Vagina (tissue), 2 donors: ENCODE results near the gene LRCH1. TPM values are rescaled to one million over a fixed set of nuclear protein-coding genes. Genes with fewer than 3 reads are reported as not detected.

Experiments
- DNase-seq, 2 donors: peaks; one replicate each; pipeline ENCODE4 v3.0.0-alpha.2; 2017; ENCODE audit errors: extremely low spot score in 2 of 2
- H3K27ac ChIP-seq: fragments of 200-600 bp; sonication (generic); one replicate; pipeline ENCODE4 v1.5.1; 2019
- H3K27me3 ChIP-seq: fragments of 200-600 bp; sonication (generic); one replicate; pipeline ENCODE4 v1.5.1; 2019
- H3K36me3 ChIP-seq, 2 donors: fragments of 200-600 bp; sonication (generic); one replicate each; pipeline ENCODE4 v1.5.1; 2017 to 2019
- H3K4me1 ChIP-seq: fragments of 200-600 bp; sonication (generic); one replicate; pipeline ENCODE4 v1.5.1; 2019
- H3K4me3 ChIP-seq, 2 donors: fragments of 200-600 bp; sonication (generic); 1 replicate in 1 of 2; 2 replicates in 1 of 2; pipeline ENCODE4 v1.5.1; 2016 to 2019
- H3K9me3 ChIP-seq: fragments of 200-600 bp; sonication (generic); one replicate; pipeline ENCODE4 v1.5.1; 2019
- POLR2A ChIP-seq, 2 donors: fragments of 450-650 bp; IDR thresholded peaks; one replicate each; pipeline ENCODE4 v1.6.1; 2017; ENCODE audit warnings: antibody characterized with exemption in 2 of 2, mild to moderate bottlenecking in 2 of 2, moderate library complexity in 2 of 2
- POLR2AphosphoS5 ChIP-seq, 2 donors: sonication (generic); formaldehyde crosslinking; IDR thresholded peaks; one replicate each; pipeline ENCODE4 v1.9.0; 2017; ENCODE audit warnings: antibody characterized with exemption in 2 of 2, mild to moderate bottlenecking in 2 of 2, low read depth in 1 of 2; ENCODE audit not compliant: insufficient read depth in 1 of 2
- intact Hi-C: fragments of 100-400 bp; cut with DNase I; formaldehyde crosslinking; loops from one replicate; pipeline ENCODE4 v1.15.1; 2023
- total RNA-seq: library from RNA; depleted of rRNA; stranded (reverse); fragments of >200 nt; gene quantifications from one replicate; pipeline ENCODE4 v1.2.3, GENCODE V29; 2016
- TF ChIP-seq, protein P1 (sequence below), 3 experiments: fragments of 450-650 bp in 2 of 3; fragments of 200-600 bp in 1 of 3; sonication (generic) in 1 of 3; IDR thresholded peaks; one replicate each; pipeline ENCODE4 v1.5.1; 2017 to 2019; ENCODE audit warnings: antibody characterized with exemption in 3 of 3, mild to moderate bottlenecking in 2 of 3, moderate library complexity in 2 of 3

Gene LRCH1
- total RNA-seq, 1 donor from 2014 or later, result 21.4 TPM

DNA sequence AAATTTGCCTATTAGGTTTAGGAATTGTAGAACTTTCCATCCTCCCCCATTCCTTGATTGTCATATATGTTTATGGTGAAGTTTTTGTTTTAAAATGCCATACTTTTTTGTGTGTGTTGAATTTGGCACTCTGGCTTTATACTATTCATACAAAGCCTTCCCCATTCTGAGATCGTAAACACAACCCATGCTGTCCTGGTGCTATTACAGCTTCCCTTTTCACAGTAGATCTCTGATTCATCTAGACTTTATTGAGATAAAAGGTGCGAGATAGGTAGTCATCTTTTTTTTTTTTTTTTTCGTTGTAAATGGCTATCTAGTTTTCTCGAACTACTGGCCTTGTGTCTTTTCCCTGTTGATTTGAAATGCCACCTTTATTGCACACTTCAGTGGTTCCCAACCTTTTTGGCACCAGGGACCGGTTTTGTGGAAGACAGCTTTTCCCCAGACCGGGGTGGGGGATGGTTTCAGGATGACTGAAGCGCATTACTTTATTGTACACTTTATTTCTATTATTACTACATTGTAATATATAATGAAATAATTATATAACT lies 94.6 kb downstream of the LRCH1 start:
- DNase-seq, result no peak
- H3K27ac ChIP-seq, result no peak overlapping the region
- H3K27me3 ChIP-seq, result no peaks in the 10 kb centered on the region
- no peak overlapping the region for H3K4me3 ChIP-seq
- TF ChIP-seq, protein P1, sequence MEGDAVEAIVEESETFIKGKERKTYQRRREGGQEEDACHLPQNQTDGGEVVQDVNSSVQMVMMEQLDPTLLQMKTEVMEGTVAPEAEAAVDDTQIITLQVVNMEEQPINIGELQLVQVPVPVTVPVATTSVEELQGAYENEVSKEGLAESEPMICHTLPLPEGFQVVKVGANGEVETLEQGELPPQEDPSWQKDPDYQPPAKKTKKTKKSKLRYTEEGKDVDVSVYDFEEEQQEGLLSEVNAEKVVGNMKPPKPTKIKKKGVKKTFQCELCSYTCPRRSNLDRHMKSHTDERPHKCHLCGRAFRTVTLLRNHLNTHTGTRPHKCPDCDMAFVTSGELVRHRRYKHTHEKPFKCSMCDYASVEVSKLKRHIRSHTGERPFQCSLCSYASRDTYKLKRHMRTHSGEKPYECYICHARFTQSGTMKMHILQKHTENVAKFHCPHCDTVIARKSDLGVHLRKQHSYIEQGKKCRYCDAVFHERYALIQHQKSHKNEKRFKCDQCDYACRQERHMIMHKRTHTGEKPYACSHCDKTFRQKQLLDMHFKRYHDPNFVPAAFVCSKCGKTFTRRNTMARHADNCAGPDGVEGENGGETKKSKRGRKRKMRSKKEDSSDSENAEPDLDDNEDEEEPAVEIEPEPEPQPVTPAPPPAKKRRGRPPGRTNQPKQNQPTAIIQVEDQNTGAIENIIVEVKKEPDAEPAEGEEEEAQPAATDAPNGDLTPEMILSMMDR (IDR thresholded peaks at IDR 0.05), result no peak
- TF ChIP-seq POLR2A (IDR thresholded peaks at IDR 0.05) (no peak), POLR2AphosphoS5 (IDR thresholded peaks at IDR 0.05; ENCODE audit: insufficient read depth in 1 of 2, low read depth in 1 of 2) (no peak)
- H3K36me3 ChIP-seq, result no peaks in the 10 kb centered on the region
- intact Hi-C loops, result no loop called here
- H3K4me1 ChIP-seq, result peaks cover 38% of the 10 kb centered on the region
- H3K9me3 ChIP-seq, result no peaks in the 10 kb centered on the region

DNA sequence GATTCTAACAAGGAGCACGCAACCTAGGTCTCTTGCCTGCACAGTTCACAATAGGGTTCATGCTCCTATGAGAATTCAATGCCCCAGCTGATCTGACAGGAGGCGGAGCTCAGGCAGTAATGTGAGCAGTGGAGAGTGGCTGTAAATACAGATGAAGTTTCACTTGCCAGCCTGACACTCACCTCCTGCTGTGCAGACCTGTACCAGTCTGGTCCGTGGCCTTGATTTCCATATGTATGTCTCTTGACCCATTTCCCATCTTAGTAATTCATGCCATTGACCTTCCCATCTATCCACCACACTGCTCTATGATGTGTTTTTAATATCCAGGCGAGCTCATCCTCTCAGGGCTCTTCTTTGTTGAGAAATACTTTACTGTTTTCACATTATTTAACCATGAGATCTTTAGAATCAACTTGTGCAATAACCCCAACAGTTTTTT lies 95.2 kb downstream of the LRCH1 start:
- no peak overlapping the region for H3K4me3 ChIP-seq
- no peaks in the 10 kb centered on the region for H3K9me3 ChIP-seq
- no peak for DNase-seq
- H3K27ac ChIP-seq, result no peak overlapping the region
- intact Hi-C loops, result no loop called here
- peaks cover 33% of the 10 kb centered on the region for H3K4me1 ChIP-seq
- H3K36me3 ChIP-seq, result no peaks in the 10 kb centered on the region
- no peak for TF ChIP-seq POLR2A (IDR thresholded peaks at IDR 0.05)
- TF ChIP-seq, protein P1 (IDR thresholded peaks at IDR 0.05), result no peak
- no peak for TF ChIP-seq POLR2AphosphoS5 (IDR thresholded peaks at IDR 0.05; ENCODE audit: insufficient read depth in 1 of 2, low read depth in 1 of 2)
- H3K27me3 ChIP-seq, result no peaks in the 10 kb centered on the region

DNA sequence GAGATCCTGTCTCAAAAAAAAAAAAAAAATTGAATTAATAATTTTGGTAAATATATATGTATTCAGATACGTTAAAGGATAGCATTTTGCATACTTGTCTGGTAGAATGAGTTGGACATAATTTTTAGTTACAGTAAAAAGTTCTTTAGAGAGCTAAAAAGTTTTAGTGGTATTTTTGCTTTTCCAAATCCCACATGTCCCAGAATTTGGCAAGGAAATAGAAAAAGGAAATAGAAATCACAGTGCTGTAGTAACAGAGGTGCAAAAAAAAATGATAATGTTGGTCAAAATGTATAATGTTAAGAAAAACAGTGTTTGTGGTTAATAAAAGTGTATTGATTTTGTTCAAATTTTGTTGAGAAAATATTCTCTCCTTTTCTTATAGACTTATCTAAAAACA lies 96.8 kb downstream of the LRCH1 start:
- Histone ChIP-seq H3K27ac (no peak overlapping the region), H3K4me1 (peaks cover 22% of the 10 kb centered on the region), H3K27me3 (no peaks in the 10 kb centered on the region), H3K4me3 (no peak overlapping the region), H3K9me3 (no peaks in the 10 kb centered on the region), H3K36me3 (no peaks in the 10 kb centered on the region)
- no peak for TF ChIP-seq POLR2AphosphoS5 (IDR thresholded peaks at IDR 0.05; ENCODE audit: insufficient read depth in 1 of 2, low read depth in 1 of 2)
- TF ChIP-seq POLR2A (IDR thresholded peaks at IDR 0.05), result no peak
- TF ChIP-seq, protein P1 (IDR thresholded peaks at IDR 0.05), result no peak
- intact Hi-C loops, result no loop called here
- DNase-seq, result no peak

DNA sequence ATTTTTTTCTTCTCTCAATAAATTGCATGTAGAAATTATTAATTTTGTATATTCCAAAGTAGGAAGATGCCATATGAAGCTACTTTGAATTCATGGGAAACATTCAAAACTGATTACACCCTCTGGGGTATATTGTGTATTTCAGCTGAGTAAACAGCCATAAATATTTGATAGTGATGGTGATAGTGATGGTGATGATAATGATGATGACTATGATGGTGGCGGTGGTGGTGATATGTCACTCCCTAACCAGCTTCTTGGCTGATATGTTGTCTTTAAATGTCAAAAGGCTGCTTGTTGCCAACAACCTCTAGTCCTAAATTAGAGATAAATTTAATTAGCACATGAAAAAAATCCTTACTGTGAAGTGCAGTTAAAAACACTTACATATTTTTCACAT lies 102.0 kb downstream of the LRCH1 start:
- H3K9me3 ChIP-seq, result no peaks in the 10 kb centered on the region
- intact Hi-C loops, result no loop called here
- peak overlapping the region; percentile 64 for H3K27ac ChIP-seq

More for the DNA sequence above, 102.0 kb downstream of the LRCH1 start:
- H3K4me3 ChIP-seq, result no peak overlapping the region
- DNase-seq, result no peak
- H3K27me3 ChIP-seq, result no peaks in the 10 kb centered on the region
- TF ChIP-seq, protein P1 (IDR thresholded peaks at IDR 0.05), result no peak
- TF ChIP-seq POLR2A (IDR thresholded peaks at IDR 0.05), result no peak
- no peak for TF ChIP-seq POLR2AphosphoS5 (IDR thresholded peaks at IDR 0.05; ENCODE audit: insufficient read depth in 1 of 2, low read depth in 1 of 2)
- H3K36me3 ChIP-seq, result no peaks in the 10 kb centered on the region
- H3K4me1 ChIP-seq, result peaks cover 24% of the 10 kb centered on the region
